HG02642 (cell line): Measurements from ENCODE around the gene FAM184B.

ENCODE experiments used
- ATAC-seq: cut with Tn5 transposase; IDR thresholded peaks from one replicate; pipeline ENCODE4 v1.9.1; 2021; ENCODE audit warnings: mild to moderate bottlenecking; ENCODE audit not compliant: unreplicated experiment, poor library complexity

FAM184B gene

GRCh38 chr4:17778431-17778830, 3.0 kb downstream of the FAM184B start:
- no peak for ATAC-seq

DNA sequence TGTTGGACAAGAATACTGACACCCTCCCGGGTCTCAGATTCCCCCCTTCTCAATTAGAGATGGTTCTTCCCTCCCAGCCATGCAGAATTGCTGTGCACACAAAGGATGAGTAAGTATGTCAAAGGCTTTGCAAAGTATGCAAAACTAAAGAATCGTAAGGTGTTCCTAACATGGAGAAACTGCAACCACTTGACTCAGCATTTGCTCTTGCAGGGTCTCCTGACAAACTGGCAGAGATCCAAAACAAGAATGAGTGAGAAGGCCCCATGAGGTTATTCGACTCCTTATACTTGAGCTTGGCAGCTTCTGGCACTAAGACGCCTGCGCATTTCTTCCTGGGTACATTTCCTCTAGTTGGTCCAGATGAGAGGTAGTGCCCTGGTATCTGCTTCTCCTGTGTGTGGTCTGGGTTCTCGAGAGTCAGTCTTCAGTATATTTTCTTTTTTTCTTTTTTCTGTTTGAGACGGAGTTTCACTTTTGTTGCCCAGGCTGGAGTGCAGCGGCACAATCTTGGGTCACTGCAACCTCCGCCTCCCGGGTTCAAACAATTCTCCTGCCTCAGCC, 8.2 kb downstream of the FAM184B start:
- no peak for ATAC-seq

GRCh38 chr4:17771284-17771908, 10.0 kb downstream of the FAM184B start:
- ATAC-seq: no peak

DNA sequence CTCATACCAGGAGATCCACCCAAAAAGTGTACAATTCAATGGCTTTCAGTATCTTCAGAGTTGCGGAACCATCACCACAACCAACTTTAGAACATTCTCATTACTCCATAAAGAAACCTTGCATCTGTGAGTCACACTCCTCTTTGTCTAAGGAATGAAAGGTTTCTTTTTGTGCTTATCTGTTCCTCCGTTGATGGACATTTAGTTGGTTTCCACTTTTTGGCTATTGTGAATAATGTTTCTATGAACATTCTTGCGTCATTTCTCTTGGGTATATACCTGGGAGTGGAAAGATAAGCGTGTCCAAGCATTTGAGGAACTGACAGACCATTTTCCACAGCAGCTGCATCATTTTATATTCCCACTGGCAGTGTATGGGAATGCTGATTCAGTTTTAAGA, 10.6 kb downstream of the FAM184B start:
- ATAC-seq: no peak

DNA sequence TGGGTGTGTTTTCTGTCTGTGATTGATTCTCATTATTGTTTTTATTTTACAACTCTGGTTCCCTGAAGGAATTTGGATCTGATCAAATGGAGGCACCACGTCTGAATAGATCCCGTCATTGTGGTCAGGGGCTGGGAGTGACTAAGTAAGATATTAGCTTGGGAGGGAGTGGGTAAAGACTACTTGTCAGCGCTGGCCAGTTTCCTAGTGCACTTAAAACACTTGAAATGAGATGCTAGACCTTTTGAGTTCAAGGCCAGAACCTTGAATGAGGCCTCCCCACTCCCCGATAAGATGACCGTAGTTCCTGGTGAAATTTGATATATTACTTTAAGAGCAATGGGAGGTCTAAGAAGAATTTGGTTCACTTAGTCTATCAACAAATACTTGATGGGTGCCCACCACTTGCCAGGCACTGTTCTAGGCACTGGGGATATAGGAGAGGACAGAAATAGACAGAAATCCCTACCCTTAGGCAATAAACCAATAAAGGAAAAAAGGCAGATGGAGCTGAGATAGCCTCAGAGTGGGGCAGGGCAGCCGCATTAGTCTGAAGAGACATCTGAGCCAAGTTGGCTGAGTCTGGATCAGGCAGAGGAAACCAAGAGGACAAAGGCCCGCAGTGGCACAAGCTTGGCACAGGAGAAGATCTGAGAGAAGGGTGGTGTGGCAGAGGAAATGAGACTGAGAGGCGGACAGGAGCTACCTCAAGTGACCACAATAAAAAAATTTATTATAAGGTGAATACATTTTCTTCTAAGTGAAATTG, 11.8 kb downstream of the FAM184B start:
- ATAC-seq: no peak

GRCh38 chr4:17766826-17767458, 14.5 kb downstream of the FAM184B start:
- no peak for ATAC-seq

GRCh38 chr4:17765514-17766286, 15.7 kb downstream of the FAM184B start:
- no peak for ATAC-seq

GRCh38 chr4:17763931-17764330, 17.5 kb downstream of the FAM184B start:
- no peak for ATAC-seq

DNA sequence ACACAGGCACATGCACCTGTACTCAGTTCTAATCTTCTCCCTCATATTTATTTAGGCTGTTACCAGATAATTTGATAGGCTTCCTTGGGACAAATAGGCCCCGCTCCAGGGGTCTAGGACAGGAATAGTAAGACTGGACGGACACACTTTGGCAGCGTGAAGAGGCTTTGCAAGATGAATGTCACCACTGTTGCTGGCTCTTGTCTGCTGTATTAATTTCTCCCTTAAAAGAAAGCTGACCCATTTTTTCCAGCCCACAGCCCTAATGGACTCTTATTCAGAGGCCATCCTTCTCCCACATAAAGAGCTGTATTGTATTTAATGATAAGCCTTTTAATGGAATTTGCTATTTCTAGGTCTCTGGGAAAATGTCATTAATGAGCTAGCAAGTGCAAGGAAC, 18.0 kb downstream of the FAM184B start:
- no peak for ATAC-seq

- ATAC-seq: no peak
Observed at GRCh38 chr4:17762726-17763125, 18.7 kb downstream of the FAM184B start.

DNA sequence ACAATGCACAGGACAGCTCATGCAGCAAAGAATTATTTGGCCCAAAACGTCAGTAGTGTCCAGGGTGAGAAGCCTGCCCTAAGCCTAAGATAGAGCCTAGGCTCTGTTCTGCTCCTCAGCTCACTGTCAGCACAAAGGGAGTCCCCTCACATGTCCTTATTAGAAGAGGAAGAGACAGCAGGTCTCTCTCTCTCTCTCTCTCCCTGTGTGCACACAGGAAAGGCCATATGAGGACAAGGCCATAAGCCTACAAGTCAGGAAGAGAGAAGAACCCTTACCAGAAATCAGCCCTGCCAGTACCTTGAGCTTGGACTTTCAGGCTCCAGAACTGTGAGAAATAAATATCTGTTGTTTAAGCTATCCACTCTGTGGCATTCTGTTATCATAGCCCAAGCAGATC, 20.4 kb downstream of the FAM184B start:
- no peak for ATAC-seq

DNA sequence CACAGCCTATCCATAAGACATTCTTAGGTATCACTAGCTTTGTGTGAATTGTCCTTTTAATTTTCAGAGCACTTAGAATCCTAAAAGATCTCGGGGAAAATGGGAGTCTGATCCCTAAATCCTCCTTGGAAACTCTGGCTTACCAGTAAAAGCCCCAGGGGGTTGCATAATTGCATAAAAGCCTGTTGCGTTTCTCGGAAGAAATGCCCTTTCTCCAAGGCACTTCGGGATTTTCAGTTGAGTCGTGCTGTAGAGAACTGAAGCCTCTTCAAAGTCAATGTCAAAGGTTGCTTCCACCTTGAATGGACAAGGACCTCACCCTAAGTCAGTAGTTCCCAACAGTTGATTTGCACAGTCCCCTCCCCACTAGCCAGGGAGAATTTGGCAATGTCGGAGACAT, 20.8 kb downstream of the FAM184B start:
- ATAC-seq: no peak

- ATAC-seq: no peak
Observed at GRCh38 chr4:17758485-17758884, 22.9 kb downstream of the FAM184B start.

- ATAC-seq: no peak
Observed at GRCh38 chr4:17757621-17758020, 23.8 kb downstream of the FAM184B start.

DNA sequence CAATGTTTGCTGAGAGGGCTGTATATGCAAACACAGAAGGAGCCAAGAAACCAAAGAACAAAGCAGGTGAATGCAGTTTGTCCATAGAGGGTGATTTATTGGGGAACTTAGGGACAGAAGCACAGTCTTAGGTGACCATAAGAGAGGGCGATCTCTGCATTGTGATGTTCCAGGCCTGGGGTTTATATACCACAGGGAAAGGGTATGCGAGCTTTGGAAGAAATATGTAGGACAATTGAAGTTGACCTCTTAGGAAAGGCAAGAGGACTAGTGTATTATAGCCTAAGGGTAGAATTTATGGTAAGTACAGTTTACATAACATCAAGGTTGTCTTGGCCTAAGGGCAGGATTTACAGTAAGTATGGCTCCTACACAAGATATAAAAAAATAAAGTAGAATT, 27.8 kb downstream of the FAM184B start:
- ATAC-seq: no peak

- no peak for ATAC-seq
Observed at GRCh38 chr4:17740702-17741101, 40.7 kb downstream of the FAM184B start.

DNA sequence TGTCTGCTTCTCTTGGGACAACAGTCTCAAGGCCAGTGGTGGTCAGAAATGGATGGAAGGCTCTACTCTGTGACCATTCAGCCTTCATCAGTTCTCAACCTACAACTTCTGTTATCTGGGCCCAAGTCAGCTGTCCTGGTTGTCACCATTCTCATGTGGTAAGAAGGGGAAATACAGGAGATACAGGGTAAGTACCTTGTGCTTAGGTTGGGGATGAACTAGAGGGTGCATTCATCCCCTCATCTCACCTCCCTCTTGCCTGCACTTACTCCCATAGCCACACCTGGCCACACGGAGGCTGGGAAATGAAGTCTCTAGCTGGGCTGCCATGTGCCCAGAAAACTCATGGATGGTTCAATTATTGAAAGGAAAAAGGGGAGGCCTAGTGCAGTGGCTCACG, 44.9 kb downstream of the FAM184B start:
- no peak for ATAC-seq

DNA sequence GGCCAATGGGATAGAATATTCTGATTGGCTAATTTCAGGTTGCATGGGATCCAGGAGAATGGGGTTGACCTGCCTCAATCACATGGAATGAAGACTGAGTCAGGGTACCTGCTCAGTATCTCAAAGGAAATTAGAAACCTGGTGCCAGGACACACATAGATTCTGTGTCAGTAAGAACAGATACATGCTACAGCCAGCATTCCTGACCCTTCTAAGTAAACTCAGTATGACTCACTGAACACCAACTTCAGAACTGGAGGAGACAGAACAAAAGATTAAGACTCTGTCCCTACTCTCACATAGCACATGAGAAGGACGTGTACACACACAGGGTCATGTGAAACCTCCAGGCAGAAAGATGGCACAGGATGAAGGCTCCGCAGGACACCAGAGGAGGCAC, 54.5 kb downstream of the FAM184B start:
- ATAC-seq: no peak

GRCh38 chr4:17723648-17724047, 57.8 kb downstream of the FAM184B start:
- ATAC-seq: no peak

GRCh38 chr4:17722356-17722700, 59.1 kb downstream of the FAM184B start:
- ATAC-seq: no peak
